SU-DHL-6 (cell line): ENCODE measurements around the gene CNN3.

ENCODE experiments used
- EZH2phosphoT487 ChIP-seq: fragments of 200-600 bp; sonication (generic), shearing (Covaris generic); conservative IDR thresholded peaks from 2 replicates; pipeline ENCODE4 v1.6.1; 2018; ENCODE audit warnings: mild to moderate bottlenecking, antibody characterized with exemption, low read length, moderate library complexity, mixed read lengths
- TF ChIP-seq, protein P1 (sequence below): fragments of 200-600 bp; sonication (generic); IDR thresholded peaks from one replicate; pipeline ENCODE4 v1.5.1; 2017; ENCODE audit warnings: antibody characterized with exemption, mild to moderate bottlenecking, low read length, moderate library complexity; ENCODE audit not compliant: insufficient read depth, poor library complexity, severe bottlenecking

DNA sequence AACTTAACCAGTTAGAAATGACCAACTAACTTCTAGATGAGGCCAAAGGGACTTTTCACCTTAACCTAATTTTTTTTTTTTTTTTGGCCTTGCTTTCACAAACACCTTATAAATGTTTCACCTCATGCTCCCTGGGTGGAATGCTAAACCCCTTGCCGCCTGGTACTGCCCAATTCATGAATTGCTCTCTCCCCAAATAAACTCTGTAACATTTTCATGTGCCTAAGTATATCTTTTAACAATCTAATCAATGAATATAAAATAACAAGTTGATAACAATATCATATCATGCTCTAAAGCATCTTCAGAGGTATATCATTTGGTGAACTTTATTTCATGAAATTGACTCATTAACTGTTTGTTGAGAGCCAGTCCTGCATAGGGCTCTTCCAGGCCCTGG is 10.9 kb upstream of the CNN3 start:
- TF ChIP-seq, protein P1, sequence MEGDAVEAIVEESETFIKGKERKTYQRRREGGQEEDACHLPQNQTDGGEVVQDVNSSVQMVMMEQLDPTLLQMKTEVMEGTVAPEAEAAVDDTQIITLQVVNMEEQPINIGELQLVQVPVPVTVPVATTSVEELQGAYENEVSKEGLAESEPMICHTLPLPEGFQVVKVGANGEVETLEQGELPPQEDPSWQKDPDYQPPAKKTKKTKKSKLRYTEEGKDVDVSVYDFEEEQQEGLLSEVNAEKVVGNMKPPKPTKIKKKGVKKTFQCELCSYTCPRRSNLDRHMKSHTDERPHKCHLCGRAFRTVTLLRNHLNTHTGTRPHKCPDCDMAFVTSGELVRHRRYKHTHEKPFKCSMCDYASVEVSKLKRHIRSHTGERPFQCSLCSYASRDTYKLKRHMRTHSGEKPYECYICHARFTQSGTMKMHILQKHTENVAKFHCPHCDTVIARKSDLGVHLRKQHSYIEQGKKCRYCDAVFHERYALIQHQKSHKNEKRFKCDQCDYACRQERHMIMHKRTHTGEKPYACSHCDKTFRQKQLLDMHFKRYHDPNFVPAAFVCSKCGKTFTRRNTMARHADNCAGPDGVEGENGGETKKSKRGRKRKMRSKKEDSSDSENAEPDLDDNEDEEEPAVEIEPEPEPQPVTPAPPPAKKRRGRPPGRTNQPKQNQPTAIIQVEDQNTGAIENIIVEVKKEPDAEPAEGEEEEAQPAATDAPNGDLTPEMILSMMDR, result no peak
- TF ChIP-seq EZH2phosphoT487, result no peak
